ENCODE results near the gene COX4I2. TPM values are rescaled to one million over a fixed set of nuclear protein-coding genes. Genes with fewer than 3 reads are reported as not detected.

Gene COX4I2
- total and polyA plus RNA-seq, 2 experiments from 2014 or later: not detected

DNA sequence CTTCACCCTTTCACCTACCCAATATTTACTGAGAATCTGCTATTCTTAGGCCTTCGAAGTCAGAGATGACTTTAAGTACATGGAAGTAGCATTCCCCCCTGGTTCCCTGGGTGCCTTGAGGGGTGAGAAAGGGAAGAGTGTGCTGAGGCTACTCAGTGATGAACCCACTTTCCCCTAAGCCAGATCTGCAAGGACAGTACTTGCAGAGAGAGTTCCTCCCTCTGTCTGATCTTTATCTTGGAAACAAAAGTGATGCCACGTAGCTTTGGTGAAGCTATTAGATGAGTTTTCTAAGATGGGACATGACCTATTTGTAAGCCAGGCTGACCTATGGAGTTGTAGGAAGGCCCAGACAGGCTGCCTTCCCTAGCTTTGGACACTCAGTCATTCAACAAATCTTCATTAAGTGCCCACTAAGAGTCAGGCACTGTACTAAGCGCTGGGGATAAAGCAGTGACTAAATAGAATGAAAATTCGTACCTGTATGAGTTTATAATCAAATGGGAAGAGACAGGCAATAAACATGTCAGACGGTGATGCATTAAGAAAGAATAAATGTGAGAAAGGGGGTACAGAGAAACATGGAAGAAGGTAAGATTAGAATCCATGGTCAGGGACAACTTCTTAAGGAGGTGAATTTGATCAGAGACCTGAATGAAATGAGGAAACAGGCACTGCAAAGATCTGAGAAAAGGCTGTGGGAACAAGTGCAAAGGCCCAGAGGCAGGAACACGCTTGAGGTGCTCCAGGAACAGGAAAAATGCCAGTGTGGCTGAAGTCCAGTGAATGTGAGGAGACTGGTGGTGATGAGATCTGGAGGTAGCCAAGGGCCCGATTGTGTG, 42.8 kb downstream of the COX4I2 start:
- no peak for DNase-seq
- 0 out of 2 replicates have a peak, but pooled peaks cover 4% of the 10 kb centered on the region for H3K36me3 ChIP-seq (ENCODE audit: low read depth)

GRCh38 chr20:31681128-31681727, 43.5 kb downstream of the COX4I2 start:
- H3K4me3 ChIP-seq: no peak overlapping the region
- 0 out of 2 replicates have a peak, but pooled peaks cover 8% of the 10 kb centered on the region for H3K36me3 ChIP-seq (ENCODE audit: low read depth)
- TF ChIP-seq EZH2 (IDR thresholded peaks at IDR 0.05; ENCODE audit: insufficient read depth, poor library complexity, severe bottlenecking) (no peak), EZH2phosphoT487 (IDR thresholded peaks at IDR 0.05; ENCODE audit: insufficient read depth, low read depth) (no peak)
- no peaks in the 10 kb centered on the region for H3F3A ChIP-seq (ENCODE audit: insufficient read depth)
- H3K27me3 ChIP-seq (replicated peaks; ENCODE audit: insufficient read depth): no peaks in the 10 kb centered on the region
- no peak overlapping the region for H3K27ac ChIP-seq
- DNase-seq: no peak
- H3K9ac ChIP-seq: no peak overlapping the region
- no peaks in the 10 kb centered on the region for H4K20me1 ChIP-seq (ENCODE audit: insufficient read depth)
- peaks cover 14% of the 10 kb centered on the region for H3K4me1 ChIP-seq (ENCODE audit: insufficient read depth)
- in situ Hi-C loops (cut with MboI): no loop called here
- WGBS, 2 experiments (ENCODE audit: low coverage in 1 of 2, low lambda C conversion rate in 2 of 2, missing lambda C conversion rate in 2 of 2): 93 to 99% methylated on average over 7 of the region's 7 CpGs
- no peaks in the 10 kb centered on the region for H3K9me3 ChIP-seq (ENCODE audit: low read depth)
- H3K4me2 ChIP-seq (ENCODE audit: unreplicated experiment): no peak overlapping the region
- no peaks in the 10 kb centered on the region for H3K9me2 ChIP-seq (ENCODE audit: insufficient read depth)
- peaks cover 100% of the 10 kb centered on the region for H3K79me2 ChIP-seq (ENCODE audit: insufficient read depth)
- H2AFZ ChIP-seq: no peak overlapping the region

More for the DNA sequence above, 42.8 kb downstream of the COX4I2 start:
- no peak overlapping the region for H3K4me3 ChIP-seq
- WGBS, 2 experiments (ENCODE audit: low coverage in 1 of 2, low lambda C conversion rate in 2 of 2, missing lambda C conversion rate in 2 of 2): 87 to 93% methylated on average over 7 of the region's 7 CpGs
- TF ChIP-seq EZH2 (IDR thresholded peaks at IDR 0.05; ENCODE audit: insufficient read depth, poor library complexity, severe bottlenecking) (no peak), EZH2phosphoT487 (IDR thresholded peaks at IDR 0.05; ENCODE audit: insufficient read depth, low read depth) (no peak)
- H3K4me1 ChIP-seq (ENCODE audit: insufficient read depth): peaks cover 21% of the 10 kb centered on the region
- no peaks in the 10 kb centered on the region for H3K9me3 ChIP-seq (ENCODE audit: low read depth)
- H3K4me2 ChIP-seq (ENCODE audit: unreplicated experiment): no peak overlapping the region
- H3K9me2 ChIP-seq (ENCODE audit: insufficient read depth): no peaks in the 10 kb centered on the region
- no peak overlapping the region for H3K9ac ChIP-seq
- H3K79me2 ChIP-seq (ENCODE audit: insufficient read depth): peaks cover 100% of the 10 kb centered on the region
- H3F3A ChIP-seq (ENCODE audit: insufficient read depth): no peaks in the 10 kb centered on the region
- H2AFZ ChIP-seq: no peak overlapping the region
- in situ Hi-C loops (cut with MboI): no loop called here
- no peaks in the 10 kb centered on the region for H3K27me3 ChIP-seq (replicated peaks; ENCODE audit: insufficient read depth)
- no peak overlapping the region for H3K27ac ChIP-seq
- H4K20me1 ChIP-seq (ENCODE audit: insufficient read depth): no peaks in the 10 kb centered on the region

- H3K9me2 ChIP-seq (ENCODE audit: insufficient read depth): no peaks in the 10 kb centered on the region
- no peak overlapping the region for H3K4me2 ChIP-seq (ENCODE audit: unreplicated experiment)
- TF ChIP-seq EZH2phosphoT487 (IDR thresholded peaks at IDR 0.05; ENCODE audit: insufficient read depth, low read depth): no peak
- TF ChIP-seq EZH2 (IDR thresholded peaks at IDR 0.05; ENCODE audit: insufficient read depth, poor library complexity, severe bottlenecking): no peak
- H3K27ac ChIP-seq: no peak overlapping the region
- H3K27me3 ChIP-seq (replicated peaks; ENCODE audit: insufficient read depth): no peaks in the 10 kb centered on the region
- no peak overlapping the region for H2AFZ ChIP-seq
- no peaks in the 10 kb centered on the region for H3K9me3 ChIP-seq (ENCODE audit: low read depth)
- H3K4me1 ChIP-seq (ENCODE audit: insufficient read depth): peaks cover 14% of the 10 kb centered on the region
- H3F3A ChIP-seq (ENCODE audit: insufficient read depth): no peaks in the 10 kb centered on the region
- no peak overlapping the region for H3K9ac ChIP-seq
- H3K36me3 ChIP-seq (ENCODE audit: low read depth): 0 out of 2 replicates have a peak, but pooled peaks cover 13% of the 10 kb centered on the region
- H4K20me1 ChIP-seq (ENCODE audit: insufficient read depth): no peaks in the 10 kb centered on the region
- no peak overlapping the region for H3K4me3 ChIP-seq
- in situ Hi-C loops (cut with MboI): no loop called here
- H3K79me2 ChIP-seq (ENCODE audit: insufficient read depth): peaks cover 100% of the 10 kb centered on the region
- no peak for DNase-seq
- WGBS, 2 experiments (ENCODE audit: low coverage in 1 of 2, low lambda C conversion rate in 2 of 2, missing lambda C conversion rate in 2 of 2): 98 to 100% methylated on average over 3 of the region's 3 CpGs
Measured at GRCh38 chr20:31681769-31682168, 44.1 kb downstream of the COX4I2 start.

DNA sequence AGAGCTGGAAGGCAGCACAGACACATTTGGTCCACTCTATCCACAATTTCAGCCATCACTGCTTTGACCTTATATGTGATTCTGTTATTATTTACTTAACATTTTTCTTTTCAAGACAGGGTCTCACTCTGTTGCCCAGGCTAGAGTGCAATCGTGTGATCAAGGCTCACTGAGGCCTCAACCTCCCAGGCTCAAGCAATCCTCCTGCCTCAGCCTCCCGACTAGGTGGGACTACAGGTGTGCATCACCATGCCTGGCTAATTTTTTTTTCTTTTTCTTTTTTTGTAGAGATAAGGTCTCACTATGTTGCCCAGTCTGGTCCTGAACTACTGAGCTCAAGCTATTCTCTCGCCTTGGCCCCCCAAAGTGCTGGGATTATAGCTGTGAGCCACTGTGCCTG, 44.6 kb downstream of the COX4I2 start:
- in situ Hi-C loops (cut with MboI): no loop called here
- H3F3A ChIP-seq (ENCODE audit: insufficient read depth): no peaks in the 10 kb centered on the region
- H3K27ac ChIP-seq: no peak overlapping the region
- no peak overlapping the region for H3K4me3 ChIP-seq
- no peak overlapping the region for H2AFZ ChIP-seq
- H3K79me2 ChIP-seq (ENCODE audit: insufficient read depth): peaks cover 100% of the 10 kb centered on the region
- 94 to 98% methylated on average over 3 of the region's 3 CpGs for WGBS, 2 experiments (ENCODE audit: low coverage in 1 of 2, low lambda C conversion rate in 2 of 2, missing lambda C conversion rate in 2 of 2)
- 0 out of 2 replicates have a peak, but pooled peaks cover 16% of the 10 kb centered on the region for H3K36me3 ChIP-seq (ENCODE audit: low read depth)
- no peaks in the 10 kb centered on the region for H3K9me3 ChIP-seq (ENCODE audit: low read depth)
- no peak overlapping the region for H3K4me2 ChIP-seq (ENCODE audit: unreplicated experiment)
- H3K27me3 ChIP-seq (replicated peaks; ENCODE audit: insufficient read depth): no peaks in the 10 kb centered on the region
- DNase-seq: no peak
- TF ChIP-seq EZH2phosphoT487 (IDR thresholded peaks at IDR 0.05; ENCODE audit: insufficient read depth, low read depth) (no peak), EZH2 (IDR thresholded peaks at IDR 0.05; ENCODE audit: insufficient read depth, poor library complexity, severe bottlenecking) (no peak)
- H3K9ac ChIP-seq: no peak overlapping the region
- peaks cover 14% of the 10 kb centered on the region for H3K4me1 ChIP-seq (ENCODE audit: insufficient read depth)
- no peaks in the 10 kb centered on the region for H3K9me2 ChIP-seq (ENCODE audit: insufficient read depth)
- no peaks in the 10 kb centered on the region for H4K20me1 ChIP-seq (ENCODE audit: insufficient read depth)

All from GM23248 (cell line).